Cortex of kidney (tissue), 1 donor: ENCODE measurements around the gene LAMA2.

Experiments
- DNase-seq: peaks from one replicate; lab custom pipeline; 2025; lab: John Stamatoyannopoulos, UW

Gene LAMA2

DNA sequence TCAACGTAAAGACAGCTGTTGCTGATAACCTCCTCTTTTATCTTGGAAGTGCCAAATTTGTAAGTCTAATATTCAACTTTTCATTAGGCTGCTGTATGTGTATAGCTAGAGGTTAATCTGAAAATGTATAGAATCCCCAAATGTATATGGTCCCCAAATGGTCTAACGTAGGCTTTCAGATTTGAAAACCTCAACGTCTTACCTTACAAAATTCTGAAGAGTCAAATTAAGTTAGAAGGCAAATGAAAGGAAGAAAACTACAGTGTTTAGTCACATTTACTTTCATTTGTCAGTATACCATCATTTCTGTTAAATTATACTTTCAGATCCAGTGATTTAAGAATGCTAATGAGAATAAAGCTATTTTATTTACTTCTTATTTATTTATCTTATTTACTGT is 570.1 kb downstream of the LAMA2 start:
- no peak for DNase-seq

DNA sequence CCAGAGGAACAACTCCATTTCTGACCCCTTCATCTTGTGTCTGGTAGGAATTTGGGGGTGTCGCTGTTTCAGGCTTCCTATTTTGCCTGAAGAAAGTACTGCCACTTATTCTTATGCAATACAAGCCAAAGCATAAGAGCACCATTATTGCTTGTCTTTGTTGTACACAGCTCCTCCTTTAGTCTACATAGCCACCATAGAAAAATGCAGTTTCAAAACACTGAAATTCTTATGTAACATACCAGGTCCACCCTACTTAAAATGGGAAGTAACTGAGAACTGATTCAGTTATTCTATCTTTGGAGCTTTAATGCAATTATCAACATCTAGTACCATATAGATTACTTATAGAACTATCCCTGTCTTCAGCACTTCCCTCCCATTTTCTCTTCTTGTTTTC is 571.5 kb downstream of the LAMA2 start:
- no peak for DNase-seq

DNA sequence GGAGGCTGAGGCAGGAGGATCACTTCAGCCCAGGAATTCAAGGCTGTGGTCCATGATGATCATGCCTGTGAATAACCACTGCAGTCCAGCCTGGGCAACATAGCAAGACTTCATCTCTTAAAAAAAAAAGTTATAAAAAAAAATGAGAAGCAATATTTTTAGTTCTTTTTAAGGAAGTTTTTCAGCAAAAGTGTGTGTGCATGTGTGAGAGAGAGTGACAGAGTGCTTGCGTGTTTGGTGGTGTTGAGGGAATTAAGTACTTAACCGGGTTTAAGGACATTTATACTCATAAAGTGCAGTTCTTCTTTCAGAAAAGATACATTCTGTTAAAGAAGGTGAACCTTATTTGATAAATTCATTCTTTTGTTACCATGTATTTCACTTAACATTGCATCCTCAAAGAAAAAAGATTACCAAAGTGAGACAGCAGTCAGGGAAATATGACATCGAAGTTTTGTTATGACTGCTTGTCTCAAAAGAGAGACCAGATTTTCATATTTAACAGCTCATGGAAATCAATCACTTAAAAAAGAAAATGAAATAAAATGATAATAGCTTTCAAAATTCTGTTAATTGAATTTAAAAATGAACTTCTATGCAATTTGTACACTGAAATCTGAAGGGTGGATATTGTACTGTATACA is 572.3 kb downstream of the LAMA2 start:
- DNase-seq: no peak

DNA sequence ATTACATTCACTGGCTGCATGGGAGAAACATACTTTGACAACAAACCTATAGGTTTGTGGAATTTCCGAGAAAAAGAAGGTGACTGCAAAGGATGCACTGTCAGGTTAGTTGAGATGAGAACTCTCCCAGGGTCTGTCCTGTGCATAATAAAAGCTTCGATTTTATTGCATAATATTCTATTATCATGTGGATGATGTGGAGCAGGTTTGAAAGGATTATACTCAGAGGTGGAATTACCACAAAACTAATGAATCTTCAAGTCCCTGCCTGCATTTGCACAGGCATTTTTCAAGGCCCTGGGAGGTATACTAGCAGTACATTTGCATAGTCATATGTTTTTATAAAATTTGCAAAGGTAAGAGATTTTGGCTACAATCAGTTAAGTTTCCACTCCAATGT is 577.3 kb downstream of the LAMA2 start:
- no peak for DNase-seq

DNA sequence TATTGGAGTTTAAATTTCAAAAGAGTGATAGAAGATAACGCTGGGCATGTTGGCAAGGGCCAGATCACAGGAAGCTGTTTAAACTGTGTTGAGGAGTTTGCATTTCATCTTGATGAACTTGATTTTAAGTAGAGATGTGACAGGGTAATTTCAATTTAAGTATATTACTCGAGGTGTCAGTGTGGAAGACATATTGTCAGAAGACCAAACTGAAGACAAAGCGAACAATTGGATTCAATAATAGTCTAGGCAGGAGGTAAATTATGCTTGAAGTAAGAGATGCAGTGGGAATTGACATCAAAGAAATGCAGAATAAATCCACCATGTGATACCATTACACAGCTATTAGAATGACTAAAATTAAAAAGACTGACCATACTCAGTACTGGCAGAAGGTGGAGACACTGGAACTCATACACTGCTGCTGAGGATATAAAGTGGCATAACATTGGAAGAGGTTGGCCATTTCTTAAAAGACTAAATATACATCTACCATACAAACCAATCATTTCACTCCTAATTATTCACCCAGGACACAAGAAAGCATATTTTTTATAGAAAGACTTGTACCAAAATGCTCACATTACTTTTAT is 586.2 kb downstream of the LAMA2 start:
- DNase-seq: no peak

DNA sequence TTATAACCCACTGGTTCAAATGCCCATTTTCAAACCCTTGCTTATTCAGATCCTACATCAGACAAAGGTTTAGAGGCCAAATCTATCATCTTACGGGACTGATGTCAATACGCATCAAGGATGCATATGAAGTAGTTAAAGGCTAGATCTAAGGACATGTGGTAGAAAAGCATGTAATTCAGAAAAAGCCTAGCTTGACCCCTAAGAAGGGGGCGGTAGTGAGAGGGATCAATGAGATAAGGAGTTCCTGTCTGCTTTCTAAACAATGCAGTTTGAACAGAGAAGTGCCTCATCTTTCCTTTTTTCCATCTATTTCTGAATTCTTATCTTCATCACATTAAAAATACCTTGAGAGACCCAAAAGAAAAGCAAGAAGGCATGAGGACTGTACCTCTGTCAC is 589.3 kb downstream of the LAMA2 start:
- no peak for DNase-seq

DNA sequence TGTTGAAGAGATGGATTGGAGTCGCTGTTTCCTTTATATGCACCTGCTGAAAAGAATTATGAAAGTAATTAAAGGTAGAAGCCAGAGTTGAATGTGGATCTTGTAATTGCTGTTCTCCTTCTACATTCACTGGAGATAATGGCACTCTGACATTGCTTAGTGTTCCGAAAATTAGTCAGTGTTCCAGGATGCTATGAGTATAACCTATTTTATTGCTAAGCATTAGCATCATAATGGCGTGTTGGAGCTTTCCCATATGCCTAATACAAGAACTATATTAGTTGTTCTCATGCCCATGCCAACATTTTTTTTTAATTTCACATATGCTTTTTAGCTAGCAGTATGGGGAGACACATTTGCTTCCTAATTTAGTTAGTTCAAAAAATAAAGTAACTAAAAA is 590.6 kb downstream of the LAMA2 start:
- DNase-seq: no peak

DNA sequence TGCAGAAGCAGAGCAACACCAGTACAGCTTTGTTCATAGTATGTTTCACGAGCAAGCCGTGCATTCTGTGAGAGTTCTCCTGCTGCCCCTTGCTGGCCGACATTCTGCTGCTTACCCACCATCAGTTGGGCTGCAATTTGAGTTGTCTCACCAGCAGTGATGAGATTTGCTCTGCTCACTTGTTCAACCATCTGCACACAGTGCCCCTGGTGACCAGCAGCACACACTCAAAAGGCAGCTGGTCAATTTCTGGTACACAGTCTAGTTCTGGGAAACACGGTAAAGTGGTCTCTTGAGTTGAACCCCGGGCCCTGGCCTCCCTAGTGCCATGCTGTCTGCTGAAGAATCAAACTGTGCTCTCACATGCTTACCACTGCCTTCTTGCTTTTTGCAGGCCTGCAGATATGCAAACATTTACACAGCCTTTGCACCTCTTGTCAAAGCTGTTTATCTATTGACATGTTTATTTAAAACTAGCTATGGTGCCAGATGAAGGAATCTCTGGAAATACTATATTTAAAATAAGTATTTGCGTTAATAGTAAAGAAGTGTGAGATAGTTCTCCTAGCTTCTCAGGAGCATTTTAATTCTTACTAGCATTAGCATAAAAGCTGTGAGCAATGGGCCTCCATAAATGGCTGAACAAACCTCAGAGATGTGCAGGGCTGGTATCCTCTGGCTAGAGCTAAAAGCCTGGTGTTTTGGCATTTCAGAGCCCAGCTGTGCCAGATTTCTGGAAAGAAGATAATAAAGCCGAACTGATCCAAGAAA is 592.7 kb downstream of the LAMA2 start:
- DNase-seq: no peak

DNA sequence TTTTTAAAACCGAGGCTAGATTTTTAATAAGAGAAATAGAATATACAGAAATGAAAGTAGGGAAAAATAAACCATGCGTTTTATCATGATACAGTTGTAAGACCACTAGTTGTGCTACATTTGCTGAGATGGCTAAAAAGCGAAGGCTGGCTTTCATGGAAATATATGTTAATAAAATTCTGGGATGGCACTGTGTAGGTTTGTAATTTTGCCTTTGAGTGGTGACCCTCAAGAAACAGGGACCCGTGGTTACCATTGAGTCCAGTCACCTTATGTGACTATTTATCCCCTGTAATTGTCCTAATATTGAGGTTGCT is 593.3 kb downstream of the LAMA2 start:
- no peak for DNase-seq

DNA sequence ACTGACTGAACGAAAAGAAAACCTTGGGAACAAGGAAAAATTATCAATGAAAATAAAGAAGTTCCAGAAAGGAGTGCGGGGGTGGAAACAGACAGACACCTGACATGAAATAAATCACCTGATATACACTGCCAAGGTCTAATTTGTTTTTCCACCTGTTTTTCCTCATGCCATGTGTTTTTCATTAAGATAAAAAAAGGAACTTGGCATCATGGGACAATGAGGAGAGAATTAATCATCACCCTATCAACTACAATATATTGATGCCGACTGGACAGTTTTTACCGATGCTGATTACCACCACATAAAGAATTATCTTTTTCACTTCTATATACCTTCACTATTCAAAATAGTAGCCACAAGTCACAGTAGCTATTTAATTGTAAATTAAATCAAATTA is 593.9 kb downstream of the LAMA2 start:
- DNase-seq: no peak

DNA sequence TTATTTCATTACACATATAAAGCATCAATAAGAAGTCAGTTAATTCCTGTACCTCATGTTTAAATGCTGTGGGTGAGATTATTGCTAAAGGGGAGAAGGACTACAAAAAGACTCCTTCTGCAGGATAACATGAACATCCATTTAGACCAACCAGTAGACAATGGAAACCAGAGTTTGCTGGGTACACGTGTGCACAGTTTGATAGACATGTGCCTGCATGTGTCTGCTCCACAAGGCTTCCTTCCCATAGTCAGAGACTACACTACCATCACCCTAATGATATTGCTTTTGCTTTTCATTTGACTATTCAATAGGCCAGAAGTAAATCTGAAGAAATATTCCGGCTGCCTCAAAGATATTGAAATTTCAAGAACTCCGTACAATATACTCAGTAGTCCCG is 595.4 kb downstream of the LAMA2 start:
- no peak for DNase-seq

DNA sequence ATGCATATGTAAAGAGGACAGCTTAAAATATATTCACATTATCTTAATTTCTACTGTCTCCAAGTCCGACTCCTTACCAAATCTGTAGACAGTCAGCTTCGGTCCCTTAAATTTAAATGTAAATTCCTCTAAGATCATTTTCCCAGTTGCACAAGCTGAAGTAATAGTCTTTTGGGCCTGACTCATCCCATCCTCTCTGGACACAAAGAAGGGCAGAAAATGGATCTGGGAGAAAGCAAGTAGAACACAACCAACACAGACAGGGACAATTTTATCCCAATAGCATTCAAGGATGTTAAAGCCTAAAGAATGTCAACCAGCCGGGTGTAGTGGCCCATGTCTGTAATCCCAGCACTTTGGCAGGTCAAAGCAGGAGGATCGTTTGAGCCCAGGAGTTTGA is 598.8 kb downstream of the LAMA2 start:
- no peak for DNase-seq

DNA sequence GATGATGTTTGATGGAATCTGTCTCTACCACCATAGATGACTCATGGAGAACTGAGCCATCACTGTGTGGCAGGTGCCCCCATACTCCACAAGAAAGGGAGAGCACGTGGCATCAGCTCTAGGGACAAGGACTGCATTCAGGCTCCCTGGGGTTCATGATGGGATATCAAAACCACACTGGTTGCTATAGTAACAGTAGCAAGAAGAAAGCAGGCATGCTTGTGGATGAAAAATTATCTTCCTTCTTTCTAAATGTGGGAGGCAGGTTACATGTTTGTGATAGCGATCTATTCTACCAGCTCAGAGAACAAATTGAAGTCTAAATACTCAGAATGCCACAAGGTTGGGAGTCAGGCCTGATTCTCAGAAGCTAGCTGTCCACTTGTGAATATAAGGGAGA is 602.8 kb downstream of the LAMA2 start:
- DNase-seq: no peak

DNA sequence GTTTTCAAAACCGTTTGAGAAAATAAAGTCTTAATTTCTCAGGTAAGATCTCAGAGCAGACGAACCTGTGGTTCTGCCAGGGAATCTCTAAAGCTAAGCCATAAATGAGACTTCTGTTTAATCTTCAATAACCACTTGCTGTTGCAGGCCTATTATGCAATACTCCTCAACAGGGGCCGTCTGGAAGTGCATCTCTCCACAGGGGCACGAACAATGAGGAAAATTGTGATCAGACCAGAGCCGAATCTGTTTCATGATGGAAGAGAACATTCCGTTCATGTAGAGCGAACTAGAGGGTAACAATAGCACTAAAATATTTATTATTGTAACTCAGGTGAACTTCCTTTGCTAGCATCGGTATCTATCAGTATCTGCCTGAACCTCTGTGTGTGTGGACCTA is 603.4 kb downstream of the LAMA2 start:
- no peak for DNase-seq

DNA sequence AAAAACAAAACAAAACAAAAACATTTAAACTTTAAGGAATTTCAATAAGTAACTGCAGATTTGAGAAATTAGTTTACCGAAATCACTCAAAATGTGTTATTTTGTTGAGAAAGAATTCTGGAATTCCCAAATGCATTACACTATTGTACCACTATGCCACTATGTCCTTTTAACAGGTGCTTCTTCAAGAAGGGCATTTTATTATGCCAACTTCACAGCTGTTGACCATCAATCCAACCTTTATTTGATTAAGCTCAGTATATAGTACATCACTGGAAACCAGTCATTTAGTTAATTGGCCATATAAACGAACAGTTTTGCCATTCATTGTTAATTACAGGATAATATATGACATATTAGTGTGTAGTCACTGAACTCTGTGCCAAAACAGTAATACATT is 605.4 kb downstream of the LAMA2 start:
- no peak for DNase-seq

DNA sequence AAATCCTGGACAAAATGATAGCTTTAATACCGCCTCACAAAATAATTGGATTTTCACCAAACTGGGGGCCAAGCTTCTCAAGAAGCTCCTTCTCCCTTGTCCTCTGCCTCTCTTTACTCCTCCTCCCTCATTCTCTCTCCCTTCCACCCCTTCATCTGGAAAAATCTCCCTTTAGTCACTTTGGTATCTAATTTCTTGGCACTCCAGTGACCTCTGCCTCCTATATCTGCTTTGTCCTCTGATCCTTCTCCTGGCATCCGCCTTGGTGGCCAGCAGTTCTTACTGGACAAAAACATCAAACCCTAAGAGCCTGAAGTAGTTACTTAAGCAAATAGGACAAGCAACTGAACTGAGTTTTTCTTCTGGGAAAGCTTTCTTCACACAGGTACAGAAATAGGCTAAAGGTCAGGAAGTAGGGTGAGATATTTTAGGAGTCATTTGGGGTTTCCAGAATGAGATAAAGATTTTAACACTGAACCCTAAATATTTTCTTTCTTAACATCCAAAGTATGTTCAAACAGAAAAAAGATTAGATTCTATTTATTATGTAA is 606.4 kb downstream of the LAMA2 start:
- DNase-seq: no peak

DNA sequence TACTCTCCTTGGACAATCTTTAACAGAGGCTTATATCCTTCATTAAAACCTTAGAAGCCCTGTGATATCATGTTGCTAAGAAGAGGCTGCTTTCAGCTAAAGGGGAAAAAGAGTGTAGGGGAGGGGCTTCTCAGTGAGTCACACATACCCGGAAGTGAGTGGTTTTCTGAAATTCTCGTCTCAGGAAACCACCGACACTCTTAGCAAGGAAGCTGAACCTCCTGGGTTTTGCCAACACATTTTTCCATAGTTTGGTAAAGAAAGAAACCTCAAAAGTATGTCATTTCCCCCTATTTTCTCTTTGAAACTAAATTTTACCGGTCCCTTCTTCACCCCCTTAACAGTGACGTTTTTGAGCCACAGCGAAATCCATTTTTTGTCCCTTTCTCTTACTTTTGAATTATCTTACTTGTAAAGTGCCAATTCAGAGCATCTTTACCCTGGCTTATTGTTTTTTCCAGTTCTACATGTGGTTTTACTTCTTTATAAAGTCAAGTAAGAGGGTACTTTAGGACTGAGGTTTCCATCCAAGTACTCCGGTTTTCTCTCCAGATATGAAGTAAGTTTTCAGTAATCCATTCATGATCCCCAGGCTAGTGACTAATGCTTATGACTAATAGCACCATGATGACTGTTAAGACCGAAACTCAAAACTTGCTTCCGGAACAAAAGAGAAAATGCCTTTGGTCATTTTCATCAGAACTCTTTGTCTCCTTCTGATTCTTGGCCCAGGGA is 607.8 kb downstream of the LAMA2 start:
- no peak for DNase-seq

DNA sequence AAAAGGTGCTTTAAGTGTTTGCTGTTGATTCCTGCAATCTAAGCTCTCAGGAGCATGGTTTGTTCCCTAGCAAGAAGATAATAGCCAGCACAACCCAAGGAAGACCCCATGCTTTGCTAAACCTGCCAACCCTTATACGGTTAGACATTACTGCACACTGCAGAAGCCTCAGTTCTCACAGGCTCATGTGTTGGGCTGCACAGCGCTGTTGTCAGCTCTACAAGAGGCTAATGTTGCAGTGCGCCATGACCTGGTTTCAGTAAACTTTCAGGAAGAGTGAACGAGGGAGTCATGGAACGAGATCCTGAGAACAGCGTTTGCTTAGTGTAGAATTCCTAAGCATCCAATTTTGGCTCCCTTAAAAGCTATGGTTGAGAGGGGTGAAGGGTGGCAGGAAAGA is 608.5 kb downstream of the LAMA2 start:
- DNase-seq: no peak

DNA sequence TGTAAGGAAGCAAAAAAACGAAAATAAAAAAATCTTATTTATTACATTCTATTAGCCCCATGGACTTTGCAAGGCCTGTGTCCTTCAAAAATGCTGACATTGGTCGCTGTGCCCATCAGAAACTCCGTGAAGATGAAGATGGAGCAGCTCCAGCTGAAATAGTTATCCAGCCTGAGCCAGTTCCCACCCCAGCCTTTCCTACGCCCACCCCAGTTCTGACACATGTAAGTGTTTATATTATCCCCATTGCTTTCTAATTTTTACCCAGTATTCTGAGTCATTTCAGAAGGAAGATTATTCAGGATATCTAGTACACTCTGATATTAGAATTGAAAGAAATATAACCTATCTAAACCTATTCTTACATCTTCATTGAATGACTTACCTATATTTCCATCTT is 609.3 kb downstream of the LAMA2 start:
- no peak for DNase-seq

DNA sequence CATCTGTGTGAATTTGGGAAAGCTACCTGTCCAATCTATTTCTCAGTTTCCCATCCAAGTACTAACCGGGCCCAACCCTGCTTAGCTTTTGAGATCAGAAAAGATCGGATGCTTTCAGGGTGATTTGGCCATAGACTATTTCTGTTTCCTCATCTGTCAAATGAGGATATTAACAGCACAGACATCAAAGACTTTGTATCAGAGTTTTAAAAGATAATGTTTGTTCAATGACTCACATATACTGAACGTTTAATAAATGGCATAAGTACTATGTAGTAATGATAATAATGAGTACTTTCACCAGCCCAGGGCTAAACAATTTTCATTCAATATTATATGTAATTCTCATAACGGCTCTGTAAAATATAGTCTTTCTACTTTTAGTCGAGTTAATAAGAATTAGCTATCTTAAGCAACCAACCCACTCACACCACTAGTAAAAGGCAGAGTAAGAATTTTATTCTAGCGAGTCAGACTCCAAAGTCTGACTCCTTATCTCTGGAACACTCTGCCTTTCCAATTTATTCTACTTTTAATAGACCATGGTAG is 610.5 kb downstream of the LAMA2 start:
- no peak for DNase-seq

DNA sequence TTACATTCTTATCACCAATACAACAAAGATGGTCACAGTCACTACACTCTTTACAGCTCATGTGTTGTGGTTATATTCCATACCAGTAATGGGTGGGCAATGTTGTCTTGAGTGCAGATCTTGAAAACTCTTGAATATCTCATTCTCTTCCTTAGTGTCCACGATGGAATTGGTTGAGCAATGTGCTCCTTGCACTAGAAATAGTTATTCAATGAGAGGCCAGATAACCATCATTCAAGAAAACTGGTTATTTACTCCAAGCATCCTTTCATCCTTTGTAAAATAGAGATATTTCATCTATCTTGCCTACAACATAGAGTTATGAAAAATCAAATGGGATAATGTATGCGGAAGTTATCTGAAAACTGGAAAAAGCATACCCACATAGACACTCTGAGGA is 611.2 kb downstream of the LAMA2 start:
- no peak for DNase-seq

DNA sequence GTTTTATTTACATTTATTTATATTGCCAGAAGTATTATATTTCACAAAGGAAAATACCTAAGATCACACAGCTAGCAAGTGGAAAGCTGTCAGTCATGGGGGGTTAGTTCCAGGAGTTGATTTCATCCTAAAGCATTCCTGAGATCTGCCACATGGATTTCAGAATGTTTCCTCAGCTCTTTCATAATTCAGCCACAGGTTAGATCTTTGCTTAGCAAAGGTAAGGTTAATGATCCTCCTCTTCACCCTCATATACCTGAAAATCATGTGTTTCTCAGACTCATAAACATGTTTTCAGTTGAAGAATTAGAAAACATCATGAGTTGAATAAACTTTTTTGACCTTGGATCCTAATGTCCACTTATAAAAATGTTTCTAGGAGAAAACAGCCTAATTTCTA is 611.6 kb downstream of the LAMA2 start:
- DNase-seq: no peak

DNA sequence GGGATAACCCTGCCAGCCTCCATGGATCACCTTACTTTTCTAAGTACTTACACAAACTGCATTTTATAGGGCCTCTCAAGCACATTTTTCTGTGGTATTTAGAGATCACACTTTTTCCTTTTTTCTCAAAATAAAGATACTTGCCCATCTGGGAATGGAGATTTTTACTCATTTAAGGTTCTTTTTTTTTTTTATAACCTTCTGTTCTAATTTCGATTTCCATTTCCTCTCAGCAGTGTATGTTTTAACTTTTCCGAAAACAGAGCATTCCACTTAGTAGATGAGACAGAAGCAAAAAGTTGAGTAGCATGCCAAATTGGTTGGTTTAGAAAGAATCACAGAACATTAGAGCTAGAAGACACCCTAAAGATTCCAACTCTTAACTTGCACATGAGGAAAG is 612.7 kb downstream of the LAMA2 start:
- no peak for DNase-seq
